GM04503 (cell line): ENCODE results near the gene AADACL3.
A peak's percentile ranks its signal among the peaks of the same experiment; 100 is the strongest.
"Not testable (repeated sequence)": the region's sequence is repeated elsewhere in the genome, so short reads cannot be mapped to it uniquely, and the experiment has no call there.

ENCODE experiments used
- DNase-seq: peaks from one replicate; pipeline ENCODE4 v3.0.0-alpha.2; 2012; ENCODE audit warnings: low read depth

The AADACL3 gene

GRCh38 chr1:12714710-12715475, 1.0 kb upstream of the AADACL3 start:
- no peak for DNase-seq

- DNase-seq: no peak
Measured at GRCh38 chr1:12717301-12717838, 1.5 kb downstream of the AADACL3 start.

GRCh38 chr1:12722626-12723025, 6.7 kb downstream of the AADACL3 start:
- no peak for DNase-seq

GRCh38 chr1:12728391-12728790, 12.5 kb downstream of the AADACL3 start:
- DNase-seq: no peak

GRCh38 chr1:12730156-12730555, 14.2 kb downstream of the AADACL3 start:
- no peak for DNase-seq

- DNase-seq: not testable (repeated sequence)
Measured at GRCh38 chr1:12731084-12731483, 15.2 kb downstream of the AADACL3 start.

- DNase-seq: no peak
Measured at GRCh38 chr1:12734651-12735050, 18.7 kb downstream of the AADACL3 start.

GRCh38 chr1:12738934-12739333, 23.0 kb downstream of the AADACL3 start:
- DNase-seq: no peak

- DNase-seq: no peak
Measured at GRCh38 chr1:12739613-12740012, 23.7 kb downstream of the AADACL3 start.

- no peak for DNase-seq
Measured at GRCh38 chr1:12741946-12742345, 26.0 kb downstream of the AADACL3 start.

GRCh38 chr1:12745126-12745991, 29.4 kb downstream of the AADACL3 start:
- DNase-seq: peak; percentile 5

- peak; percentile 41 for DNase-seq
Measured at GRCh38 chr1:12745992-12746323, 30.0 kb downstream of the AADACL3 start, which contains the start of gene CFAP107. Gene CFAP107 (plus strand): TSS chr1:12746200. CDS start chr1:12746431, 231 bp downstream.

GRCh38 chr1:12748778-12749355, 33.0 kb downstream of the AADACL3 start:
- DNase-seq: no peak

- no peak for DNase-seq
Measured at GRCh38 chr1:12754738-12755137, 38.8 kb downstream of the AADACL3 start.

- DNase-seq: no peak
Measured at GRCh38 chr1:12756273-12756672, 40.4 kb downstream of the AADACL3 start.

GRCh38 chr1:12756768-12757413, 41.0 kb downstream of the AADACL3 start:
- no peak for DNase-seq

- no peak for DNase-seq
Measured at GRCh38 chr1:12757836-12758235, 41.9 kb downstream of the AADACL3 start.

GRCh38 chr1:12760256-12760795, 44.4 kb downstream of the AADACL3 start:
- no peak for DNase-seq

- DNase-seq: no peak
Measured at GRCh38 chr1:12761781-12762180, 45.9 kb downstream of the AADACL3 start.

GRCh38 chr1:12762766-12763165, 46.9 kb downstream of the AADACL3 start:
- DNase-seq: no peak

- no peak for DNase-seq
Measured at GRCh38 chr1:12763479-12763878, 47.6 kb downstream of the AADACL3 start.

GRCh38 chr1:12764016-12764415, 48.1 kb downstream of the AADACL3 start:
- no peak for DNase-seq
